ENCODE results near the gene SLCO3A1. TPM values are rescaled to one million over a fixed set of nuclear protein-coding genes. Genes with fewer than 3 reads are reported as not detected.

SLCO3A1 gene
- total and polyA plus RNA-seq, 2 of the 8 experiments (the other 6 are each of a cell fraction or from before 2014, with no cell fraction given), result 15.1 to 20.4 TPM

- H4K8ac ChIP-seq (ENCODE audit: extremely low read depth, insufficient read depth, low read length), result no peak overlapping the region
- no peaks in the 10 kb centered on the region for H3K36me3 ChIP-seq (ENCODE audit: control insufficient read depth in 2 of 4, insufficient read depth in 4 of 4, low read length in 3 of 4)
- H2BK15ac ChIP-seq (ENCODE audit: low read length), result no peak overlapping the region
- H3K4me3 ChIP-seq (ENCODE audit: extremely low read depth in 1 of 4, insufficient read depth in 2 of 4, low read depth in 3 of 4, low read length in 4 of 4), result no peak overlapping the region
- H3K79me2 ChIP-seq (ENCODE audit: control insufficient read depth in 1 of 2, insufficient read depth in 2 of 2, low read length in 2 of 2), result peaks cover 0 to 6% of the 10 kb centered on the region in 2 experiments; a peak in 1 of 4 replicates
- H2AK5ac ChIP-seq (ENCODE audit: low read depth, low read length), result no peak overlapping the region
- H2BK12ac ChIP-seq (ENCODE audit: low read depth, low read length), result no peak overlapping the region
- H3K14ac ChIP-seq (ENCODE audit: insufficient read length), result no peak overlapping the region
- FAIRE-seq, result no peak
- no peak overlapping the region for H2BK120ac ChIP-seq (replicated peaks; ENCODE audit: low read depth, low read length)
- H3K79me1 ChIP-seq (ENCODE audit: low read depth, low read length), result no peaks in the 10 kb centered on the region; the same call in 1 of the 2 replicates
- H3K56ac ChIP-seq (replicated peaks; ENCODE audit: insufficient read length, low read depth, low read length), result no peak overlapping the region
- CTCF ChIA-PET (ENCODE audit: partially characterized antibody), result interaction anchor here (0.8 to 1.7 kb wide), 4 partner anchors 77 to 180 kb away, joined by 3 to 6 read pairs (median 3); no protein-coding TSS in a partner anchor
- H3K23ac ChIP-seq (ENCODE audit: insufficient read length), result no peak overlapping the region
- H3K4ac ChIP-seq (replicated peaks; ENCODE audit: insufficient read length, low read depth, low read length), result no peak overlapping the region
- DNase-seq (ENCODE audit: low read depth in 1 of 2, low spot score in 2 of 2), result no peak
- H4K20me1 ChIP-seq (replicated peaks in 1 of 2; ENCODE audit: control insufficient read depth in 1 of 2, insufficient read depth in 2 of 2, low read length in 2 of 2), result no peaks in the 10 kb centered on the region
- no peak overlapping the region for H3K4me2 ChIP-seq (ENCODE audit: insufficient read depth in 1 of 2, low read depth in 2 of 2, low read length in 2 of 2)
- no peaks in the 10 kb centered on the region for H3K9me3 ChIP-seq (ENCODE audit: insufficient read depth in 2 of 2, low read depth in 1 of 2, low read length in 1 of 2)
- no peak overlapping the region for H4K91ac ChIP-seq (replicated peaks; ENCODE audit: insufficient read length, low read length)
- no peak overlapping the region for H2BK5ac ChIP-seq (ENCODE audit: low read depth, low read length)
- no peak overlapping the region for H2AFZ ChIP-seq (ENCODE audit: low read length)
- H3K18ac ChIP-seq (ENCODE audit: extremely low read depth, low read length), result no peak overlapping the region
- WGBS, 2 experiments (ENCODE audit: extremely low coverage in 1 of 2, insufficient coverage in 1 of 2, insufficient read length in 1 of 2, insufficient replicate concordance in 2 of 2, low coverage in 1 of 2, low lambda C conversion rate in 2 of 2, missing lambda C conversion rate in 1 of 2), result 98% methylated on average over 3 of the region's 3 CpGs; no CpG with 5 or more reads in 1 of the 2 experiments
- TF ChIP-seq RFX5 (IDR thresholded peaks at IDR 0.05; ENCODE audit: borderline replicate concordance, low read depth, low read length) (no peak), JUND (IDR thresholded peaks at IDR 0.05; ENCODE audit: low read length) (no peak), SUZ12 (IDR thresholded peaks at IDR 0.05; ENCODE audit: low read length) (no peak), KDM4A (IDR thresholded peaks at IDR 0.05; ENCODE audit: low read depth, low read length, severe bottlenecking) (no peak)
- TF ChIP-seq, protein P1, sequence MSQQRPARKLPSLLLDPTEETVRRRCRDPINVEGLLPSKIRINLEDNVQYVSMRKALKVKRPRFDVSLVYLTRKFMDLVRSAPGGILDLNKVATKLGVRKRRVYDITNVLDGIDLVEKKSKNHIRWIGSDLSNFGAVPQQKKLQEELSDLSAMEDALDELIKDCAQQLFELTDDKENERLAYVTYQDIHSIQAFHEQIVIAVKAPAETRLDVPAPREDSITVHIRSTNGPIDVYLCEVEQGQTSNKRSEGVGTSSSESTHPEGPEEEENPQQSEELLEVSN (IDR thresholded peaks at IDR 0.05), result no peak
- 0 out of 7 replicates have a peak, but pooled peaks cover 0 to 2% (median 0%) of the 10 kb centered on the region in 4 experiments for H3K27me3 ChIP-seq (replicated peaks in 1 of 4; ENCODE audit: control insufficient read depth in 3 of 4, extremely low read depth in 1 of 4, insufficient read depth in 3 of 4, low read length in 3 of 4)
- POLR2A ChIA-PET (ENCODE audit: partially characterized antibody), result no interaction called here
- H3K27ac ChIP-seq (ENCODE audit: low read depth, low read length), result no peak overlapping the region
- H2BK20ac ChIP-seq (ENCODE audit: low read length), result no peak overlapping the region
- H3K23me2 ChIP-seq (ENCODE audit: low read depth, low read length), result no peaks in the 10 kb centered on the region
- H3K9ac ChIP-seq (replicated peaks in 1 of 4; ENCODE audit: extremely low read depth in 1 of 4, low read depth in 3 of 4, low read length in 3 of 4), result no peak overlapping the region
- peaks cover 0 to 16% (median 6%) of the 10 kb centered on the region in 4 experiments; a peak in 4 of 7 replicates for H3K4me1 ChIP-seq (replicated peaks in 1 of 4; ENCODE audit: control insufficient read depth in 3 of 4, insufficient read depth in 4 of 4, low read length in 3 of 4)
- H4K5ac ChIP-seq (ENCODE audit: insufficient read length, low read depth, low read length), result no peak overlapping the region
Measured at GRCh38 chr15:91898843-91899242, 45.3 kb downstream of the SLCO3A1 start.
